ENCODE measurements around the gene MED15.

The MED15 gene

GRCh38 chr22:20550851-20551744 lies 43.7 kb downstream of the MED15 start:
- peak in 3 of 4 experiments; percentile 23 to 50 (median 46) for DNase-seq (ENCODE audit: low read depth in 4 of 4, low spot score in 1 of 4)

- DNase-seq (ENCODE audit: low read depth in 4 of 4, low spot score in 1 of 4) = peak in 1 of 4 experiments; percentile 55
These were observed 44.5 kb downstream of the MED15 start for GRCh38 chr22:20551805-20552442.

DNA sequence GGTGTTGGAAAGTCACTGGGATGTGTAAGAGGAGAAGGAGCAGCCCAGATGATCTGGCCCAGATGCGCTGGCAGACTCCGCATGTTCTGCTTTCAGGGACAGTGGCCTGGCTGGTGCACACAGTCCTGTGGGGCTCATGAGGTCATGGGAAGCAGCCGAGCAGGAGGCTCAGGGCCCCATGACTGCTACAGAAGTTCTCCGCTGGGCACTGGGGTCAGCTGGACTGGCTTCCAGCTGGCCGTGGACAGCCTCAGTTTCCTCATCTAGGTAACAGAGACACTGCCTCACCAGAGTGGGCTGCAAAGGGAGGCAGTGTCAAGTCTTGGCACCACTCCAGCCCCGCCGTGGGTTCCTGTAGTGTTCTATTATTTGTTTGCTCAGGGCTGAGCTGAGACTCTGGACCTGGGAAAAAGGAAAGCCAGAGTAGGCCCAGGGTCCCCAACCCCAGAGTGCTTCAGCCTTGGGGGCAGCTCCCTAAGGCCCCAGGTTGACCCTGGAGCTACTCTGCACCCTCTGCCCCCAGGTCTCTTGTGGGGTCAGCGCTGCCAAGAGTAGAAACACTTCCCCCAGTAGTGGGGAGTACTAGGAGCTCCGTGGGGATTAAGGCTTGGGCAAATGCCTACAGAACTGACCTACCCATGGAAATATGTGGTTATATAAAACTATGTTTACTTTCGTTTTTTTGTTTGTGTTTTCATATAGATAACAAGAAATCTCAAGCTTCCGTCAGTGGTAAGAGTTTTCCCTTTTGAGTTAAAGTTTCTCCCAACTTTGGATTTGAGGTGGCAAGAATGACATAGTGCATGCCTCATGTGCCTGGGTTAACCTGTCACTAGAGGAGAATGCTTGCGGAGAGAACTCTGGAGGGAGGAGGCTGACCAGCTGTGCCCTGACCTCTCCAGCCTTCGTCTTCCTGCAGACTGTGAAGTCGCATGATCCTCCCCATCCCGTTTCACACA lies 45.3 kb downstream of the MED15 start:
- no peak for DNase-seq (ENCODE audit: low read depth in 4 of 4, low spot score in 1 of 4)

- DNase-seq (ENCODE audit: low read depth in 4 of 4, low spot score in 1 of 4) = no peak
These were observed 46.7 kb downstream of the MED15 start for GRCh38 chr22:20553947-20554741.

GRCh38 chr22:20554824-20555223 lies 47.4 kb downstream of the MED15 start:
- DNase-seq (ENCODE audit: low read depth in 4 of 4, low spot score in 1 of 4) = no peak

DNA sequence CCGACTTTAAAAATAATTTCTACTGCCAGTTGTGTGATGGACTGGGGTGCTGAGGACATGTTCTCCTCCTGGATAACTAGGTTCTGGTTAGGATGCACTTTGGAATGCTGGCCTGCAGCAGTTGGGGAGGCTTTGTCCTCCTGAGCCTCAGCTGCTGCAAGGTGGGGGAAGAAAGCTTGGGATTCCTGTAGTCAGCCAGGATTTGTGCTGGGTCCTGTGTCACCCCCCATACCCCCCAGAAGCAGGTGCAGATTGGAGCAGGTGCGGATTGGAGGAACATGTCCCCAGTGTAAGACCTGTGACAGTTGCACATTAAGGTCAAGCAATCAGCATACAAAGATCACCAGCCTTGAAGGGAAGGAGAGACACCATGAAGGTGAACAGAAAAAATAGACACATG lies 51.1 kb downstream of the MED15 start:
- no peak for DNase-seq (ENCODE audit: low read depth in 4 of 4, low spot score in 1 of 4)

DNA sequence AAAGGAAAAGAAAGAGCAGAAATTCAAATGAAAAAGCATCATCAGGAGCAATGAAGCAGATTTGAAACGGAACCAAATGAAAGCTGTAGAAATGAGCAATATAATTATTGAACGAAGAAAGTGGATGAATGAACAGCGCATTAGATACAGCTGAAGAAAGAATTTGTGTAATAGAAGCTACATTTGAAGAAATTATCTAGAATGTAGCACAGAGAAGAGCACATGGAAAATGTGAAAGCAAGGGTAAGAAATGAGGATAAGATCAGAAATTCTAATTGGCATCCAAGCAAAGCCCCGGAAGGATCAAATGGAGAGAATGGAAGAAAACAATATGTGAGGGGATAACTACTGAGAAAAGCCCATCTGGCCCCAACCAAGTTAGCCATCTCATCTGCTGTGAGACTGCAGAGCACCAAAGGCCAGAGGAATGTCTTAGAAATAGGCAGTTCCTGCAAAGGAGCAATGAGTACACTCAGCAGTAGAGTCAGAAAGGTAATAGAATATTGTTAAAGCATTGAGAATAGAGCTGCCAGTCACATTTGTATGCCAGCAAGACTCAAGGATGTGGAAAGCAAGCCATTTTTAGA lies 51.9 kb downstream of the MED15 start:
- DNase-seq (ENCODE audit: low read depth in 4 of 4, low spot score in 1 of 4) = no peak

GRCh38 chr22:20560716-20561115 lies 53.3 kb downstream of the MED15 start:
- DNase-seq (ENCODE audit: low read depth in 4 of 4, low spot score in 1 of 4) = no peak

- no peak for DNase-seq (ENCODE audit: low read depth in 4 of 4, low spot score in 1 of 4)
These were observed 54.5 kb downstream of the MED15 start for GRCh38 chr22:20561882-20562281.

DNA sequence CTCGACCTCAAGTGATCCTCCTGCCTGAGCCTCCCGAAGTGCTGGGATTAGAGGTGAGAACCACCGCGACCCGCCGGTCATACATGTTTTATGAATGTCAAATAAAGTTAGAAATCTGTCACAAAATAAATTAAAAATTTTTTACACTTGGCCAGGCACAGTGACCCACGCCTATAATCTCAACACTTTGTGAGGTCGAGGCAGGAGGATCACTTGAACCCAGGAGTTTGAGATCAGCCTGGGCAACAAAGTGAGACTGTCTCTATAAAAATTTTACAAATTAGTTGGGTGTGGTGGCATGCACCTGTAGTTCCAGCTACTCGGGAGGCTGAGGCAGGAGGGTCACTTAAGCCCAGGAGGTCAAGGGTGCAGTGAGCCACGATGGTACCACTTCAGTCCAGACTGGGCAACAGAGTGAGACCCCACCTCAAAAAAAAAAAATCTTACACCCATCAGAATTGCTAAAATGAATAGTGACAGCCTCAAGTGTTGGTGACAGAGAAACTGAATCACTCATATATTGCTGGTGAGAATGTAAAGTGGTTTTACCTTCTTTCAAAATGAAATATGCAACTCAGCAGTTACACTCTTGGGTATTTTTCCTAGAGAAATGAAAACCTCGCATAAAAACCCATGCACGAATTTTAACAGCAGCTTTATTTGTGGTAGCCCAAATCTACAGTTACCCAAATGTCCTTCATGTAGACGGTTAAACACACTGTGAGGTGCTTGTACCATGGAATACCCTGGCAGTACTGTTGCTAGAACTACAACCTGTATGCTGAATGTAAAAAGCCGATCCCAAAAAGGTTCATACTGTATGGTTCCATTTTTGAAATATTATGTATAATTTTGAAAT lies 55.4 kb downstream of the MED15 start:
- no peak for DNase-seq (ENCODE audit: low read depth in 4 of 4, low spot score in 1 of 4)

GRCh38 chr22:20563466-20563906 lies 56.1 kb downstream of the MED15 start:
- no peak for DNase-seq (ENCODE audit: low read depth in 4 of 4, low spot score in 1 of 4)

DNA sequence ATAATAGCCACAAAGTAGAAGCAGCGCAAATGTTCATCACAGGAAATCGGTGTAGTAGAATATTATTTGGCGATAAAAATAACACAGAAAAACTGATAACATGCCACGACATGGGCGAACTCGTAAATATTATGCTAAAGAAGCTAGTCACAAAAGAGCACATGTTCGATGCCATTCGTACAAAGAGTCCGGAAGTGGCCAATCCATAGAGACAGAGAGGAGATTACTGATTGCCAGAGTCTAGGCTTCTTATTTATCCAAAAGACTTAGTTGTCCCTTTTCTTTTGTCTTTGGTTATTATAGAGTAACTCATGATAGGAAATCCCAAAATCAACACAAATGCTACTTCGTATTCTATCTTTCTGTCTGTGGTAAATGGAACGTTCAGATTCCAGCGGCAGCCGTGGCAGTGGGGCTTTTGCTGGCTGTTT lies 56.5 kb downstream of the MED15 start:
- no peak for DNase-seq (ENCODE audit: low read depth in 4 of 4, low spot score in 1 of 4)

DNA sequence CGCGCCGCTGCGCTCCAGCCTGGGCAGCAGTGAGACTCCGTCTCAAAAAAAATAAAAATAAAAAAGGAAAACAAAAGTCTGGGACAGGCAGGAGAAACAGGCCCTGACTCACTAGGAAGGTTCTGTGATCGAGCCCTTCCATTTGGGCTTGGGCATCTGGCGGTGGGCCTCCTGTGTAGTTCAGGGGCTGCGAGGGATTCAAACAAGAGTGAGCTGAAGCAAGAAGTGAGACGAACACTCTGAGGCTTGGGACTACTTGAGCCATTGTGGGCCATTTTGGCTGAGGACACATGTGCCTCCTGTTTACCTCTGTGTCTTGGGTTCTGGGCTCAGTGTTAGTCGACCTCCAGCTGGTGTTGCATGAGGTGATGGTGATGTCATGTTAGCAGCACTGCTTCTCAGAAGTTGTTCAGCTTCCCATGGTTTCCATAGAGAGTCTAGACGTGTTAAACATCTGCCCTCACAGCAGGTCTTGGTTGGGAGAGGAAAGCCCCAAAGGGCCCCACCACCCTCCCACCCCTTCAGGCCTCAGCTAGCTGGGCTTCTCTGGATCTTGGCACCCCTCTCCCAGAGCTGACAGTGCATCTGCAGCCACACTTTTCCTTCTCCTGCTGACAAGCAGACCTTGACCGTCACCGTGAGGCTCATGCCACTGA lies 57.8 kb downstream of the MED15 start:
- no peak for DNase-seq (ENCODE audit: low read depth in 4 of 4, low spot score in 1 of 4)

DNA sequence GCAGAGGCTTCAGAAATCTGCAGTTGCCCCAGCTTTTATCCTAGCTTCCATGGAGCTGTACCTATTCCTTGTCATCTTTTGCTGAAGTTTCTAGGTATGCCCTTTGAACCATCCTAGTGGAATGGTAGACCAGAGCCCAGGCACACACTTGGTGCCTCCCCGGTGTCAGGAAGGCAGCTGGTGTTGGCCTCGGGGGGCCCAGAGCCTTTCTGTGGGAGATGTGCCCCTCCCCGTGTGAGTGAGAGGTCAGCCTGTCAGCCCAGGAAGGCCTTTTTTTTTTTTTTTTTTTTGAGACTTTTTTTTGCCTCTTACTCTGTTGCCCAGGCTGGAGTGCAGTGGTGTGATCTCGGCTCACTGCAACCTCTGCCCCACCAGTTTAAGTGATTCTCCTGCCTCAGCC lies 58.4 kb downstream of the MED15 start:
- no peak for DNase-seq (ENCODE audit: low read depth in 4 of 4, low spot score in 1 of 4)

- DNase-seq (ENCODE audit: low read depth in 4 of 4, low spot score in 1 of 4) = no peak
These were observed 59.2 kb downstream of the MED15 start for GRCh38 chr22:20566420-20567260.

DNA sequence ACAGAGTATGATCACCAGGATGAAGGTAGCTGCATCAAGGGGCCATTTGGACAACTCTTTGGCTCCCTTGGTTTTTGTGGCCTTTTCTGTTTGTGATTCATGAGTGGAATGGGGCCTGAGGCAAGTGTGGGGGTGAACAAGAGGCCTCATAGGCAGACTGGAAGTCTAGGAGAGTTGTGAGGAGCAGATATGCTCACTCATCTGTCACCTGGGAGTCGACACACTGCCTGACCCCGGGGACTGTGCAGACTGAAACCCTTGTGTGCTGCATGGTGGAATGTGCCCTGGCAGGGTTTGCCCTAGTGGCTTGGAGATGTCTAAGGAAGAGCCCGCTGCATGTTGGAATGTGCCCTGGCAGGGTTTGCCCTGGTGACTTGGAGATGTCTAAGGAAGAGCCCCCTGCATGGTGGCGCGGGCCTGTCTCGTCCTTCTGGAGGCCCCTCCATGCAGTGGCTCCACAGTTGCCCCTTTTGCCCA lies 60.0 kb downstream of the MED15 start:
- DNase-seq (ENCODE audit: low read depth in 4 of 4, low spot score in 1 of 4) = no peak

GRCh38 chr22:20567993-20568417 lies 60.6 kb downstream of the MED15 start:
- DNase-seq (ENCODE audit: low read depth in 4 of 4, low spot score in 1 of 4) = no peak

Data from stimulated activated CD4-positive, alpha-beta T cell treated with anti-CD3 and anti-CD28 coated beads, Interleukin-1b, Interleukin-23, amount 100 ng/mL, for 24 hours (primary cell).